ENCODE results near the gene BTBD9.

The BTBD9 gene

DNA sequence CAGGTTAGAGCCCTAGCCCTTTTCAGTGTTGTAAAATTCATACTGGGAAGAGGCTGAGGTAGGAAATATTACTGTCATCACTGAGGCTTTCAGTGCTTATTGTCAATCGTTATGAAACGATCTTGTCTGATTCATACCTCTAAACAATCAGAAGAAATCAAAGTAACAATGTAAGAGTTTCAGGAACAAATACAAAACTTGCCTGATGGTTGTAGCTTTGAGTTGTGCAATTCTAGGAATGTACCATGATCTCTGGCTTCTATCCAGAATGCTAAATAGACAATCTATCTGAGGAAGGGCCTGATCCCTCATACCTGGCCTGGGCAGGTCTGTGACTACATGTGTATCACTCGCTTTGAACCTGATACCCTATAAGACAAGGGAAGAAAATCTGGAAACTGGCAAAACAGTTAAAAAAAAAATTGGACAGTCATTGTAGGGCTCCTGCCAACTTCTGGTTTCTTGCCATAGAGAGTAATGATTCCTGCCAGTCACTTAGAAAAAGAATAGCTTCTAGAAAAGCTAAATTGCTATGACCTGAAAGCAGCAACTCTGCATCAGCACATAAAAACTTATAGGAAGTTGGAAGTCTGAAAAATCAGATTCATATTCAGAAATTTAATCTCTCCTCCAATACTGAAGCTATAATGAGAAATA lies 234.7 kb downstream of the BTBD9 start:
- no peak for DNase-seq (ENCODE audit: insufficient read length, low spot score)
- no peak for FAIRE-seq
- no peak for TF ChIP-seq CTCF (IDR thresholded peaks at IDR 0.05; ENCODE audit: insufficient read depth, missing control alignments)

GRCh38 chr6:38404355-38404754 lies 235.4 kb downstream of the BTBD9 start:
- FAIRE-seq (no peak), DNase-seq (ENCODE audit: insufficient read length, low spot score) (no peak)
- TF ChIP-seq CTCF (IDR thresholded peaks at IDR 0.05; ENCODE audit: insufficient read depth, missing control alignments) = no peak

DNA sequence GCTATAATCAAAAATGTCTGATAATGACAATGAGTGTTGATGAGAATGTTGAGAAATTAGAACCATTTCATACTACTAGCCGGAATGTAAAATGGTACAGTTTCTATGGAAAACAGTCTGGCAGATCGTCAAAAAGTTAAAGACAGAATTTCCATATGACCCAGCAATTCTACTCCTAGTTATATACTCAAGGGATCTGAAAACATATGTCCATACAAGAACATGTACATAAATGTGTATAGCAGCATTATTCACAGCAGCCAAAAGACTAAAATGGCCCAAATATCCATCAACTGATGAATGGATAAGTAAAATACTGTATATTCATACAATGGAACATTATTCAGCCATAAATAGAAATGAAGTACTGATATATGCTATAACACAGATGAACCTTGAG lies 236.2 kb downstream of the BTBD9 start:
- DNase-seq (ENCODE audit: insufficient read length, low spot score) (no peak), FAIRE-seq (no peak)
- no peak for TF ChIP-seq CTCF (IDR thresholded peaks at IDR 0.05; ENCODE audit: insufficient read depth, missing control alignments)

GRCh38 chr6:38400764-38401163 lies 239.0 kb downstream of the BTBD9 start:
- TF ChIP-seq CTCF (IDR thresholded peaks at IDR 0.05; ENCODE audit: insufficient read depth, missing control alignments) = no peak
- FAIRE-seq = no peak
- no peak for DNase-seq (ENCODE audit: insufficient read length, low spot score)

GRCh38 chr6:38400101-38400500 lies 239.6 kb downstream of the BTBD9 start:
- TF ChIP-seq CTCF (IDR thresholded peaks at IDR 0.05; ENCODE audit: insufficient read depth, missing control alignments) = no peak
- DNase-seq (ENCODE audit: insufficient read length, low spot score) (no peak), FAIRE-seq (no peak)

GRCh38 chr6:38396209-38396608 lies 243.5 kb downstream of the BTBD9 start:
- DNase-seq (ENCODE audit: insufficient read length, low spot score) (no peak), FAIRE-seq (no peak)
- no peak for TF ChIP-seq CTCF (IDR thresholded peaks at IDR 0.05; ENCODE audit: insufficient read depth, missing control alignments)

- FAIRE-seq = no peak
These were observed 245.7 kb downstream of the BTBD9 start for GRCh38 chr6:38393986-38394385.

More at GRCh38 chr6:38393986-38394385, 245.7 kb downstream of the BTBD9 start:
- DNase-seq (ENCODE audit: insufficient read length, low spot score) = no peak
- TF ChIP-seq CTCF (IDR thresholded peaks at IDR 0.05; ENCODE audit: insufficient read depth, missing control alignments) = no peak
